NCI-H774 (cell line): ENCODE measurements around the gene FUT4.
"Not testable (repeated sequence)": the region's sequence is repeated elsewhere in the genome, so short reads cannot be mapped to it uniquely, and the experiment has no call there.

Experiments used
- DNase-seq: peaks from one replicate; lab custom pipeline; 2025; lab: John Stamatoyannopoulos, UW

Gene FUT4

DNA sequence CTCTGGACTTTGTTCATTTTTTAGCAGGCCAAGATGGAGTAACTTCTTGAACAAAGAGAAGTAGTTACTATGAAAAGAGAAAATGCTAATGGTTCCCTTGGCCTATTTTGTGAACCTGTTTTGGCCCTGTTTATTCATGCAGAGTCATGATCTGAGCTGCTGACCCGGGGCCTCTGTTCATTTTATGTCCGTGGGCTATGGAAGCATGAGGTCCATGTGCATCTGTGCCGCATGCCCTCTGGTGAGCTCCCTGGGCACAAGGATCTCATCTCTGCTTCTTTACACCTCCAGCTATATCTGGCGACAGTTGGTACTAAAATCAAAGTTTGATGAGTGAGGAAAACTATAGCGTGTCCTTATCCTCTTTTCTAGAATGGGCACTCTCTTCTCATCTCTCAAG lies 24.5 kb downstream of the FUT4 start:
- DNase-seq: no peak

DNA sequence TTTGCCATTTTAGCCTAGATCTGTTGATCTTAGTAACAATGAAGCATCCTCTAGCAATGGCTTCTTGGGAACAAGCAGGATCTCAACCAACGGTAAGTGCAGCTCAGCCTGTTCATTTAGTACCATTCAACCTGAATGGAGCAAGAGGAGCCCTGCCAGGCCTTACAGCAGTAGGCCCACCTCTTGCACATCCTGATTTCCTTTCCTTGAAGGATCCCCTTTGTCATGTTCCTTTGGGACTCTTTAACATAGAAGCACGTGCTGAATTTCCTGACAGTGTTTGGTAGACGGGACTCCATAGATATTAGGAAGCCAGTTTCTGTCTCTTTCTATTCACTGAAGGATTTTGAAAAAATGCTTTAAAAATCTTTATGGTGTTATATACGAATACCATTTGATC lies 25.0 kb downstream of the FUT4 start:
- no peak for DNase-seq

DNA sequence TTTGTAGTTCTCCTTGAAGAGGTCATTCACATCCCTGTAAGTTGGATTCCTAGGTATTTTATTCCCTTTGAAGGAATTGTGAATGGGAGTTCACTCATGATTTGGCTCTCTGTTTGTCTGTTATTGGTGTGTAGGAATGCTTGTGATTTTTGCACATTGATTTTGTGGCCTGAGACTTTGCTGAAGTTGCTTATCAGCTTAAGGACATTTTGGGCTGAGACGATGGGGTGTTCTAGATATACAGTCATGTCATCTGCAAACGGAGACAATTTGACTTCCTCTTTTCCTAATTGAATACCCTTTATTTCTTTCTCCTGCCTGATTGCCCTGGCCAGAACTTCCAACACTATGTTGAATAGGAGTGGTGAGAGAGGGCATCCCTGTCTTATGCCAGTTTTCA lies 29.3 kb downstream of the FUT4 start:
- DNase-seq: not testable (repeated sequence)

DNA sequence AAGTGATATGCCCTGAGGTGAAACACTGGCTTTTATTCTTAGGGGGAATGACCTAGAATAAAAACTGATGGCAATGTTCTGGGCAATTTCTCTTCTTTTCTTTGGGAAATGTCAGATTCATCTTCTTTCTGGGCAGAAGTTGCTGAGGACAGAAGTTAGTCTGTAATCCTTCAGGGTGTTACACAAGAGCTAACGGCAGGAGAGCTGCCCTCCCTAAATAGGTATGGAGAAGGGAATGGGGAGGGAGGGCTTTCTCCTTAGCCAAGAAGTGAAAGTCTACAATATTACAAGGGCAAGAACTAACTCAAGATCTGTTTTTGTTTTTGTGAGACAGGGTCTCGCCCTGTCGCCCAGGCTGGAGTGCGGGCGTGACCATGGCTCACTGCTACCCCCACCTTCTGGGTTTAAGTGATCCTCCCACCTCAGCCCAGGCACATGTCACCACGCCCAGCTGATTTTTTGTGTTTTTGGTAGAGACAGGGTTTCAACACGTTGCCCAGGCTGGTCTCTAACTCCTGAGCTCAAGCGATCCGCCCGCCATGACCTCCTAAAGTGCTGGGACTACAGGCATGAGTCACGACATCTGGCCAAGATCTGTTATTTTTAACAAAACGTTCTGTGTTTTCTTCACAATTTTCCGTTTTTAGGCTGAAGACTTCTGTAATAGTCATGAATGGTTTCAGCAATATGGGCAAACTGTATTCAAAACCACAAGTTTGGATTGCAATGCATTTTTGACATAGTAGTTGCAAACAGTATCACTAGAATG lies 30.7 kb downstream of the FUT4 start:
- no peak for DNase-seq

DNA sequence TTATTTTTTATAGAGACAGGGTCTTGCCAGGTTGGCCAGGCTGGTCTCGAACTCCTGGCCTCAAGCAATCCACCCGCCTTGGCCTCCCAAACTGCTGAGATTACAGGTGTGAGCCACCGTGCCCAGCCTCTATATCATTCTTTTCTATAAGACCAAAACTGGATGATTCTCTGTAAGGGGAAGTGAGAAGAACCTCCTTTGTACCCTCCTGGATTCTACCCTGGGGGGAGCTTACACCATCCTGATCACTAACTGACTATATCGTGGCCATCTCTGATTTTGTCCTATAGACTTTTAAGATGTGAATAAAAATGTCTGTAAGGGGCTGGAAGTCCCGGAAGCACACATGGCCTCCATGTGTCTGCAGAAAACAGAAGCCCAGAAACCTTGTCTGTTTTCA lies 32.6 kb downstream of the FUT4 start:
- DNase-seq: no peak

DNA sequence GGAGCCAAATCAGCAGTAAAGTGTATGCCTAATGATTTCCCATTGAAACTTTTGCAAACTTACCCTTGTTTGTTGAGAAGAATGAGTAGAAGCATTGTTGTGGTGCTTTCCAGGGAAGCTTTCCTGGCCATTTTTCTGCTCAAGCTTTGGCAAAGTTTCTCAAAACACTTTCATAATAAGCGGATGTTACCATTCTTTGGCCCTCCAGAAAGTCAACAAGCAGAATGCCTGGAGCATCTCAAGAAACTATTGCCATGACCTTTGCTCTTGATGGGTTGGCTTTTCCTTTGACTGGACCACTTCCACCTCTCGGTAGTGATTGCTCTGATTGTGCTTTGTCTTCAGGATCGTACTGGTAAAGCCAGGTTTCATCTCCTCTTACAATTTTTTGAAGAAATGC lies 34.1 kb downstream of the FUT4 start:
- no peak for DNase-seq

DNA sequence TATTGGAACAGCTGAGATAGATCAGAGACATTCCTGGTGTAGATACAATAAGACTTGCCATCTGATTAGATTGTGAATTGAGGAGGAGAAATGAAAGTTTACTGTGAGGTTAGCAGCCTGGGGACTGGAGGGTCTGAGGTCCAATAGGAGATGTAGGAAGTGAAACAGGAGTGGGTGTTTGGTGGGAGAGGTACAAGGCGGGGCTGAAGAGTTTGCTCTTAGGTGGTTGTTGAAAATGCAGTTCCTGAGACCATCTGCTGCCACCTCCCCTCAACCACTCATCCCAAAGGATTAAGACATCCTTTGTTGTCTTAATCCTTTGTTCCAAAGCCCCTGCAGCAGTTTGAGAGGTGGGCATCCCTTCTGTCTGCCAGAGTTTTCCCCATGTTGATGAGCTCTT lies 38.2 kb downstream of the FUT4 start:
- no peak for DNase-seq

DNA sequence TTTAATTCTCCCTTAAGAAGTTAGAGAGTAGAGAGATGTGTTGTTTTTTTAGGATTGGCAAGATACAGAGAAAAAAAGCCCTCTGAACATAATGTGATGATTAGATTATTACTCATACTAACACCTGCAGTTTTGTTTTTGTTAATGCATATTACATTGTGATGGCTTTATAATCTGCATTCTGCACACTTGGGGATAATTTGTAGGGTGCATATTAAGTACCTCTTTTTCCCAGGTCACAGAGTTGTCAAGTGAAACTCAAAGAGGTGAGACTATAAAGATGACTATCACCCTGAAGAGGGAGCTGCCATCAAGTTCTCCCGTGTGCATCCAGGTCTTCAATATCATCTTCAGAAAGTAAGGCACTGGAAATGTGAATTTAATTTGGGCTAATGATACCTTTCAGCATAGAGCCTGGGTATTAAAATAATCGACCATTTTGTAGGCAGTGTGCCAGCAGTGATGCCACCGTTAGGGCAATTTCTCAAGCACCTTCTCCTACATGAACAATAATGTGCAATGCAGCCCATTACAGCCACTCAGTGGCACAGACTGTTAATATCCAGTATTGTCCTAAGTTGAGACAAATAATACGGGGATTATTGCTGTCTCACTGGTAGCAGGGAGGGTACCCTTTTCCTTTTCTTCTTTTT lies 39.6 kb downstream of the FUT4 start:
- no peak for DNase-seq

DNA sequence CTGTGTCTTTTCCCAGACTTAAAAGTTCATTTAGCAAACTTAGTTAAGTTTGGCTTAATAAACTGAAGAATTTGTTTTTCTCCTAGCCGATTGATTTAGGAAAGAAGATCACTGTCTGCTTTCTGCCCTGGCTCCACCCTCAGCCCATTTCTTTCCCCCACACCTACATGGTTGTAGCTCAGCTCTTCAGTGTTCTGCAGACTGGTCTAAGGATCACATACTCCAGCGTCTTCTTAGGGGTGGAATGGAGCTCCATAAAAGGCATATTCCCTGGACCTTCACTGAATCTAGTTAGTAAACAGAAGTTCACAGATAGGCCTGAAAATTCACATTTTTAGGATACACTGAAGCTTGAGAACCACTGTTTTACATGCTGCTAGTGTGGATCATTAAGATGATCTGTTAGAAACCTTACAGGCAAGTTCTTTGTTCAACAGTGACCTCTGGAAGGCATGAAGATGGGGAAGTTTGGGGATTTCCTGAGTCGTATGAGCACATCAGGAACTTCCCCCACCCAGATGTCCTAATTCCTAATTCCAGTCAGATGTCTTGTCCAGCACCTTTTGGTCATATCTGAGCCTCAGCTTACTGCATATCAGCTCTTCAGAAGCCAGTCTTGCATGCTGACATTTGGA lies 40.3 kb downstream of the FUT4 start:
- no peak for DNase-seq

DNA sequence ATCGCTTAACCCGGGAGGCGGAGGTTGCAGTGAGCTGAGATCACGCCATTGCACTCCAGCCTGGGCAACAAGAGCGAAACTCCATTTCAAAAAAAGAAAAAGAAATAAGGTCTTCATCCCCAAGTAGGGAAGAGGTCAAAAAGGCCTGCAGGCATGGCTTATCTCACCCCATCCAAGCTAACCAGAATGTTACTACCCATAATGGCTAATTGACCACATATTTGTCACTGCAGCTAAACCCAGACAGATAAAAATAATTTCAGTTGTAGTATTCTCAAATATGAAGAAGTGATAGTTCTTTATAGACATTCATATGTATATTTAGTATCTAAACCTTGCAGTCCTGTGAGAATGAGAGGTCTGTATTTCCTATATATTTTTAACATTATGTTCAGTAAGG lies 41.3 kb downstream of the FUT4 start:
- no peak for DNase-seq

DNA sequence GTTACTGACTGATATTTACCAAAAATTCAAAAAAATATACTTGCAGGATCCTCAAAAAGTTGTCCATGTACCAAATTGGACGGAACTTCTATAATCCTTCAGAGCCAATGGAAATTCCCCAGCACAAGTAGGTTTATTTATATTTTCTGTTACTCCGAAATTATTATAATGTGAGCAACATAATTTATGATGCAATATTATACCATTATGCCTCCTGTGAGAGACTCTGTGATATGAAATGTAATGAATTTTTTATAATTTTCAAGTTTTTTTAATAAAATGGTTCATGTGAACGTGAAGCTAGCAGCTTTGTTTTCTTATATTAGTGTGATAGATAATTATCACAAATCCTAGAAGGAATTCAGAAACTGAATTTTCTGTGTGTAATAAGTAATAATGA lies 41.7 kb downstream of the FUT4 start:
- no peak for DNase-seq

DNA sequence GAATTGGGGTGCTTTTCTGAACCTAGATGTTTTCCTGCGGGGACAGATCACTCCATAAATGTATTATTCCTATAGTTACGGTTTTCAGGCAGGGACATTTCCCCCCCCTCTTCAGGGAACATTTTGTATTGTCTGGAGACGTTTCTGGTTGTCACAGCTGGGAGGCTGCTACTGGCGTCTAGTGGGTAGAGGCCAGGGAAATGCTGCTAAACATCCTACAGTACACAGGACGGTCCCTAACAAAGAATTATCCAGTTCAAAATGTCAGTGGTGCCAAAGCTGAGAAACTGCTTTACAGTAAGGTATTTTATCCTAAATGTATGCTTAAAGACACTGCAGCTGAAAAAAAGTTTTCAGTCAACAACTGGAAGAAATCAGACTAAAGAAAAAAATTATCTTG lies 42.8 kb downstream of the FUT4 start:
- no peak for DNase-seq

DNA sequence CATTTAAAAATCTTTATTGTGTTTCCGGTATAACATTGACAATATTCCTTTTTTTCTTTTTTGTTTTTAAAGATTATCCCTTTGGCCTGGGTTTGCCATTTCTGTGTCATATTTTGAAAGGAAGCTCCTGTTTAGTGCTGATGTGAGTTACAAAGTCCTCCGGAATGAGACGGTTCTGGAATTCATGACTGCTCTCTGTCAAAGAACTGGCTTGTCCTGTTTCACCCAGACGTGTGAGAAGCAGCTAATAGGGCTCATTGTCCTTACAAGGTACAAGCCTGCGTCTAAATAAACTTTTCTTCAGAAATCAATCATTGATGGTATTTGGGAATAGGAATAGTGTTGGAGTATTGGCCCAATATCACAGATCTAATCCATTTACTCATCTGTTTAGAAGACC lies 43.3 kb downstream of the FUT4 start:
- DNase-seq: no peak

DNA sequence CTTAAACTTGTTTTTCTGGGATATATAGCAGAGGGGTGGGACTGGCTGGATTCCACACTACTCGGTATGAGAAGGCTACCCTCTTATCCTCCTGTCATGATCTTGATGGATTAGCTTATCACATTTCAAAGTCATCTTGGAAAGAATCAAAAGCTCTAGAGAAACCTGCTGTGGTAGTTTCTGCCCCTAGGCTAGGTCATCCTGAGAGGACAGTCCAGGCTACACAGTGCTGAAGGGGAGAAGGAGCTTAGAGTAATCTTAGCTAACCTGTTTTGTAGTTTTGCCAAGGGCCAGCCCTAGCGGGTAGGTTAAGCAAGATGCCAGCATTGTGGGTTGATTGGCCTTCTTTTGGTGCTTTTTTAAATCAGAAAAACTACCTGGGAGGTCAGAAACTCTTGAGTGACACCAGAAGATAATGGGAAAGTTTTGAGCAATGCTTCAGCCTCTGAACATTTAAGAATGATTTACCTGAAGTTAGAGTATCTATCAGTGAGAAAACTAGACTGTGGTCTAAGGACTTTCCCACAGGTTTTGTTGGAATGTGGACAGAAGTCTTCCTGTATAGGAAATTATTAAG lies 44.7 kb downstream of the FUT4 start:
- DNase-seq: no peak

DNA sequence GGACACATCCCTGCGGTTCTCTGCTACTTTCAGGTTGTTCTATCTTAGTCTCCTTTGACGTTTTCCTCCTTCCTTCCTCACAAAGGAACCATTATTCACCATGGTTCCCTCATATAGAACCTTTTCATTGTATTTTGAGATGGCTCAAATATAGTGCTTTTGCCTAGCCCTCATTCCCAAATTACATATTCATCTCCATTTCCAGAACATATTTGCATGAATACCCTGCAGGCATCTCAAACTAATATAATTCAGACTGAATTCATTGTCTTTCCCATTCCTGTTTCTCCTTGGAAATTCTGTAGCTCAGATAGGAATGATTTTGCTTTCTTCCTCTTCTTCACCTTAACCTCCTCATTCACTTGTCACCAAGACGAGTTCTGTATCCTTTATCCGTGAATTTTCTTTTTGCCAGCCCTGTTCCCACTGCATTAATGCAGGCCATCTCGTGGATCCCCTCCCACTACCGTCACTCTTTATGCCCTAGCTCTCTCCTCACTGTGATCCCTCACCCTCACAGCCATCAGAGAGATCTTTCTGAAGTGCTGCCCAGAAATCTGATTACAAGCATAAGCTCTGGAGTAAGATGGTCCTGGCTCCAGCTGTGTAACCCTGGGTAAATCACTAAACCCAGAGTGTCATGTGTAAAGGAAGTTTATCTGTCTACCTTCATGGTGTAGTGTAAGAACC lies 46.8 kb downstream of the FUT4 start:
- DNase-seq: no peak

DNA sequence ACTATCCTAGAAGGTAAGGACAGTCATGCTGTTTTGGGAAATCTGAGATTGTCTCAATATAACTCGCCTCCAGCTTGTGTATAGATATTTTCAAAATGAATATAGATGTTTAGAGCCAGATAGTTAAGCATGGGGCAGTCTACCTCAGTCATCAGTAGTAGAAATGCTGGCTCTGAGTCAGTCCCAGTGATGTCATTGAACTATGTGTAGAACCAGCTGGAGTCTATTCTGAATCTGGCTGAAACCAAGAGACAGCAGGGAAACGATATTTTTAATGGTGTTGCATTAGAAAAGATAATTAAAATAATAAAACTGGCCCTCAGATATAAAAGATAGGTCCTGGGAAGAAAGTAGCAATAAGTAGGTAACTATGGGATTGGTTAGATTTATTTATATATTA lies 49.3 kb downstream of the FUT4 start:
- DNase-seq: no peak

DNA sequence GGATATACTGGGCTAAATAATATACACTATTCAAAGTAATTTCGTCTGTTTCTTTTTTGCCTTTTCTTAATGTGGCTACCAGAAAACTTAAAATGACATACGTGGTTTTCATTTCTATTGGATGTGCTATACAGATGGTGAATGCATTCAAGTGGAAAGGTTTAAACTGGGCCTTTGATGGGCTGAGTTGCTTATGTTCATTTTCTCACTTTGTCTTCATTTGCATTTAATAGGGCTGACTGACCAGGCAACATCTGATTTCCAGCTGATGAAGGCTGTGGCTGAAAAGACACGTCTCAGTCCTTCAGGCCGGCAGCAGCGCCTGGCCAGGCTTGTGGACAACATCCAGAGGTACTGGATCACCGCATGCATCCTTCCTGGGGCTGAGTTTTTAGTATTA lies 51.4 kb downstream of the FUT4 start:
- DNase-seq: no peak

DNA sequence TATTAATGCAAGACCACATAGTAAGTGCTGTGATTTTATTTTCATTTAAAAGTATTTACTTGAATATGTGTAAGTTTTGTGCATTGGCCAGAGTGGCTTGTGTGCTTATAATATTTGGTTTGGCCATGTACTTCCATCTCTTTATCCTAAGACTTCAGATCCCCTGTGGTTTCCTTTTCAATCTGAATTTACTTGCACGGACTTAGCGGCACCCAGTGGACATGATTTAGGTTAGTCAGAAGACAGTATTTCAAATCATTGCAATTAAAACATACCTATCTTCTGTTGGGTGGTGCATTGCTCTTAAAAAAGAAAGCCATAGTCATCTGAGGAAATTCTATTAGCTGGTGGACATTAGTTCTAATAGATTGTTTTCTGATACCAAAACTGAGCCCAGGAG lies 54.2 kb downstream of the FUT4 start:
- no peak for DNase-seq
